ENCODE data around the gene ASTN2. TPM values are rescaled to one million over a fixed set of nuclear protein-coding genes. Genes with fewer than 3 reads are reported as not detected.
A peak's percentile ranks its signal among the peaks of the same experiment; 100 is the strongest.

The ASTN2 gene
- total and polyA plus RNA-seq, 9 of the 15 experiments (the other 6 are each of a cell fraction or from before 2014, with no cell fraction given), result 0.56 to 3.5 (median 1.9) TPM

DNA sequence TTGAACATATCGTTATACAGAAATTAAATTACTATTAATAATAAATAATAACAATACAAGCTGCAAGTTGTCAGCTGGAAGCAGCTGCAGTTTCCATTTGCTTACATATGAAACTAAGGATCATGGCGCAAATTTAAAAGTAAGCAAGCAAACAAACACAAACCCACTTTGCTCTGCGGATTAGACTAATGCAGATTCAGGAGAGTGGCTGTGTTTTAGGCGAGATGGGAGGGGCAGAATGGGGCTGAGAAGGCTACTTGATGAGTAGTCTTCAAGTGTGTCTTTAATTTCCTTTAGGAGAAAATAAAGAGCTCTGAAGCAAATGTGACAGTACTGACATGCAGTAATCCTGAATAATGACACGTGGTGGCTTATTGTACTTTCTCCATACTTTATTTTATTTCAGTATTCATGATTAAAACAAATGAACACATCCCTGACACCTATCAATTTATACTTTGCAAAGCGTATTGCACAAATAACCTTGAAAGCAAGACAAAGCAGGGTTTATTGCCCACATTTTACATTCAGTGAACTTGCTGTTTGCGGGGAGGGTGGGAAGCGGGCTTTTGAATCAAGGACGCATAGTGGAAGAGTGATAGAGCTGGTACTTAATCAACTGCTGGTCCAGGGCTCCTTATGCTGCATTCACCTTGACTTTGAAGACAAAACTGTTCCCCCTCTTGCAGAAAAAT lies 949.1 kb downstream of the ASTN2 start (continued):
- TF ChIP-seq CXXC5 (CRISPR knock-in tag; IDR thresholded peaks at IDR 0.05), result no peak
- TF ChIP-seq NFRKB (IDR thresholded peaks at IDR 0.05; ENCODE audit: low read depth), result 0 out of 2 replicates have a peak, but pooled peaks have one; percentile 35
- no peak for TF ChIP-seq SMARCA4 (IDR thresholded peaks at IDR 0.05)
- no peak for TF ChIP-seq ZNF445 (CRISPR knock-in tag; IDR thresholded peaks at IDR 0.05; ENCODE audit: low read depth)
- TF ChIP-seq ZBTB1 (CRISPR knock-in tag; IDR thresholded peaks at IDR 0.05; ENCODE audit: borderline replicate concordance, low read depth), result no peak
- TF ChIP-seq, protein P1, sequence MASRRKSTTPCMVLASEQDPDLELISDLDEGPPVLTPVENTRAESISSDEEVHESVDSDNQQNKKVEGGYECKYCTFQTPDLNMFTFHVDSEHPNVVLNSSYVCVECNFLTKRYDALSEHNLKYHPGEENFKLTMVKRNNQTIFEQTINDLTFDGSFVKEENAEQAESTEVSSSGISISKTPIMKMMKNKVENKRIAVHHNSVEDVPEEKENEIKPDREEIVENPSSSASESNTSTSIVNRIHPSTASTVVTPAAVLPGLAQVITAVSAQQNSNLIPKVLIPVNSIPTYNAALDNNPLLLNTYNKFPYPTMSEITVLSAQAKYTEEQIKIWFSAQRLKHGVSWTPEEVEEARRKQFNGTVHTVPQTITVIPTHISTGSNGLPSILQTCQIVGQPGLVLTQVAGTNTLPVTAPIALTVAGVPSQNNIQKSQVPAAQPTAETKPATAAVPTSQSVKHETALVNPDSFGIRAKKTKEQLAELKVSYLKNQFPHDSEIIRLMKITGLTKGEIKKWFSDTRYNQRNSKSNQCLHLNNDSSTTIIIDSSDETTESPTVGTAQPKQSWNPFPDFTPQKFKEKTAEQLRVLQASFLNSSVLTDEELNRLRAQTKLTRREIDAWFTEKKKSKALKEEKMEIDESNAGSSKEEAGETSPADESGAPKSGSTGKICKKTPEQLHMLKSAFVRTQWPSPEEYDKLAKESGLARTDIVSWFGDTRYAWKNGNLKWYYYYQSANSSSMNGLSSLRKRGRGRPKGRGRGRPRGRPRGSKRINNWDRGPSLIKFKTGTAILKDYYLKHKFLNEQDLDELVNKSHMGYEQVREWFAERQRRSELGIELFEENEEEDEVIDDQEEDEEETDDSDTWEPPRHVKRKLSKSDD (conservative IDR thresholded peaks at IDR 0.05; ENCODE audit: low read length), result no peak
- TF ChIP-seq, protein P2, sequence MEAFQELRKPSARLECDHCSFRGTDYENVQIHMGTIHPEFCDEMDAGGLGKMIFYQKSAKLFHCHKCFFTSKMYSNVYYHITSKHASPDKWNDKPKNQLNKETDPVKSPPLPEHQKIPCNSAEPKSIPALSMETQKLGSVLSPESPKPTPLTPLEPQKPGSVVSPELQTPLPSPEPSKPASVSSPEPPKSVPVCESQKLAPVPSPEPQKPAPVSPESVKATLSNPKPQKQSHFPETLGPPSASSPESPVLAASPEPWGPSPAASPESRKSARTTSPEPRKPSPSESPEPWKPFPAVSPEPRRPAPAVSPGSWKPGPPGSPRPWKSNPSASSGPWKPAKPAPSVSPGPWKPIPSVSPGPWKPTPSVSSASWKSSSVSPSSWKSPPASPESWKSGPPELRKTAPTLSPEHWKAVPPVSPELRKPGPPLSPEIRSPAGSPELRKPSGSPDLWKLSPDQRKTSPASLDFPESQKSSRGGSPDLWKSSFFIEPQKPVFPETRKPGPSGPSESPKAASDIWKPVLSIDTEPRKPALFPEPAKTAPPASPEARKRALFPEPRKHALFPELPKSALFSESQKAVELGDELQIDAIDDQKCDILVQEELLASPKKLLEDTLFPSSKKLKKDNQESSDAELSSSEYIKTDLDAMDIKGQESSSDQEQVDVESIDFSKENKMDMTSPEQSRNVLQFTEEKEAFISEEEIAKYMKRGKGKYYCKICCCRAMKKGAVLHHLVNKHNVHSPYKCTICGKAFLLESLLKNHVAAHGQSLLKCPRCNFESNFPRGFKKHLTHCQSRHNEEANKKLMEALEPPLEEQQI (IDR thresholded peaks at IDR 0.05), result no peak
- TF ChIP-seq, protein P3, sequence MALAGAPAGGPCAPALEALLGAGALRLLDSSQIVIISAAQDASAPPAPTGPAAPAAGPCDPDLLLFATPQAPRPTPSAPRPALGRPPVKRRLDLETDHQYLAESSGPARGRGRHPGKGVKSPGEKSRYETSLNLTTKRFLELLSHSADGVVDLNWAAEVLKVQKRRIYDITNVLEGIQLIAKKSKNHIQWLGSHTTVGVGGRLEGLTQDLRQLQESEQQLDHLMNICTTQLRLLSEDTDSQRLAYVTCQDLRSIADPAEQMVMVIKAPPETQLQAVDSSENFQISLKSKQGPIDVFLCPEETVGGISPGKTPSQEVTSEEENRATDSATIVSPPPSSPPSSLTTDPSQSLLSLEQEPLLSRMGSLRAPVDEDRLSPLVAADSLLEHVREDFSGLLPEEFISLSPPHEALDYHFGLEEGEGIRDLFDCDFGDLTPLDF (CRISPR knock-in tag; IDR thresholded peaks at IDR 0.05), result no peak
- TF ChIP-seq MBD2 (IDR thresholded peaks at IDR 0.05; ENCODE audit: borderline replicate concordance, low read depth), result no peak
- TF ChIP-seq SMC3 (conservative IDR thresholded peaks at IDR 0.05; ENCODE audit: insufficient read depth, low read depth, low read length), result no peak
- no peak for TF ChIP-seq ZNF76 (CRISPR knock-in tag; IDR thresholded peaks at IDR 0.05; ENCODE audit: borderline replicate concordance)
- TF ChIP-seq, protein P4, sequence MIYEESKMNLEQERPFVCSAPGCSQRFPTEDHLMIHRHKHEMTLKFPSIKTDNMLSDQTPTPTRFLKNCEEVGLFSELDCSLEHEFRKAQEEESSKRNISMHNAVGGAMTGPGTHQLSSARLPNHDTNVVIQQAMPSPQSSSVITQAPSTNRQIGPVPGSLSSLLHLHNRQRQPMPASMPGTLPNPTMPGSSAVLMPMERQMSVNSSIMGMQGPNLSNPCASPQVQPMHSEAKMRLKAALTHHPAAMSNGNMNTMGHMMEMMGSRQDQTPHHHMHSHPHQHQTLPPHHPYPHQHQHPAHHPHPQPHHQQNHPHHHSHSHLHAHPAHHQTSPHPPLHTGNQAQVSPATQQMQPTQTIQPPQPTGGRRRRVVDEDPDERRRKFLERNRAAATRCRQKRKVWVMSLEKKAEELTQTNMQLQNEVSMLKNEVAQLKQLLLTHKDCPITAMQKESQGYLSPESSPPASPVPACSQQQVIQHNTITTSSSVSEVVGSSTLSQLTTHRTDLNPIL (CRISPR knock-in tag; IDR thresholded peaks at IDR 0.05), result no peak
- no peak for TF ChIP-seq HNRNPUL1 (IDR thresholded peaks at IDR 0.05; ENCODE audit: low read length)
- no peak for TF ChIP-seq MYNN (IDR thresholded peaks at IDR 0.05)
- TF ChIP-seq MYNN (CRISPR knock-in tag; IDR thresholded peaks at IDR 0.05), result no peak
- TF ChIP-seq FOSL1 (tag; conservative IDR thresholded peaks at IDR 0.05), result no peak
- no peak for TF ChIP-seq RBM14 (IDR thresholded peaks at IDR 0.05; ENCODE audit: borderline replicate concordance, insufficient read depth, low read depth, low read length)
- peak; percentile 15 for TF ChIP-seq RBBP5 (IDR thresholded peaks at IDR 0.05; ENCODE audit: borderline replicate concordance, insufficient read depth, low read length, poor library complexity, severe bottlenecking)
- TF ChIP-seq MYBL2 (IDR thresholded peaks at IDR 0.05; ENCODE audit: low read depth), result no peak
- no peak for TF ChIP-seq MYBL2 (CRISPR knock-in tag; IDR thresholded peaks at IDR 0.05; ENCODE audit: borderline replicate concordance)

Measured in K562 (cell line).